GM18868 (cell line): ENCODE data around the gene TTC29.
A peak's percentile ranks its signal among the peaks of the same experiment; 100 is the strongest.

ENCODE experiments used
- ATAC-seq: cut with Tn5 transposase; IDR thresholded peaks from one replicate; pipeline ENCODE4 v1.9.1; 2021; ENCODE audit warnings: mild to moderate bottlenecking, moderate library complexity; ENCODE audit not compliant: unreplicated experiment

The TTC29 gene, protein sequence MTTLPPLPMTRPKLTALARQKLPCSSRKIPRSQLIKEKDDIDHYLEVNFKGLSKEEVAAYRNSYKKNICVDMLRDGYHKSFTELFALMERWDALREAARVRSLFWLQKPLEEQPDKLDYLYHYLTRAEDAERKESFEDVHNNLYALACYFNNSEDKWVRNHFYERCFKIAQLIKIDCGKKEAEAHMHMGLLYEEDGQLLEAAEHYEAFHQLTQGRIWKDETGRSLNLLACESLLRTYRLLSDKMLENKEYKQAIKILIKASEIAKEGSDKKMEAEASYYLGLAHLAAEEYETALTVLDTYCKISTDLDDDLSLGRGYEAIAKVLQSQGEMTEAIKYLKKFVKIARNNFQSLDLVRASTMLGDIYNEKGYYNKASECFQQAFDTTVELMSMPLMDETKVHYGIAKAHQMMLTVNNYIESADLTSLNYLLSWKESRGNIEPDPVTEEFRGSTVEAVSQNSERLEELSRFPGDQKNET

DNA sequence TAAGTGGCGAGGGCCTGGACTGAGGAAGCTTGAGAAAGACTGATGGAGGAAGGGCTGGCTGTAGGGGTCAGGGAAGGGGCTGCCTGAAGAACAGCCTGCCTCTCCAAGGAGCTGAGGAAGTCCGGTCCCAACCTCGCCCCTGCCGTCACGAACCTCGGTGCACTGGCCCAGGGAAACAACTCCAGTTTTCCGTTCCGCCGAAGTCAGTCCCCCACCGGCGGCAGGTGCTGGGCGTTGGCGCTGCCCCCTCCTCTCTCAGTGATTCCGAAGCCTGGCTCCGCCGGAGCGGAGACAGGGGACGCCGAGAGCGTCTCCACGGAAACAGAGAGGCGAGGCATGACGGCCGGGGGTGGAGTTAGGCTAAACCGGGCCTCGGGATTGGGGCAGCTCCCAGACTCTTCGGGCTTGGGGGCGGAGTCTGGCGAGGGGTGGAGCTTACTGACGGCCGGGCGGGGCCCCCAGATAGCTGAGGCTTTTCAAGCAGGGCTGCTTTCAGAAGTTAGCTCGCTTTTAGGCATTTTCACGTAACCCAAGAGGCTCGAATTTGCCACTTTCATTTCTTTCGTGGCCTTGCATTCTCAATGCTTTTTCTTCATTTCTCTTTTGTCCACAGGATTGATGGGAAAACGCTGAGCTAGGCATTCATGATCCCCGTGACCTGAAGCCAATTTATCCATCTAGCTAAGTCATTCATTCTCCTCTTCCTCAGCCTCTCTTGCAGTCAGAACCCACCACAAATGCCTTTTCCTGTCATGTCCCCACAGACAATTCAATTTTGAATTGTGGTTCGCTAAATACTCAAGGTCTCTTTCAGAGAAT is at the start of gene TTC29:
Gene TTC29 (minus strand): TSS at position 309 of the 819 bp plus-strand sequence. CDS start 5,969 bp downstream, outside the sequence.
- ATAC-seq = peak; percentile 100

GRCh38 chr4:146981651-146982050 is 36.0 kb upstream of the TTC29 start:
- ATAC-seq = no peak

DNA sequence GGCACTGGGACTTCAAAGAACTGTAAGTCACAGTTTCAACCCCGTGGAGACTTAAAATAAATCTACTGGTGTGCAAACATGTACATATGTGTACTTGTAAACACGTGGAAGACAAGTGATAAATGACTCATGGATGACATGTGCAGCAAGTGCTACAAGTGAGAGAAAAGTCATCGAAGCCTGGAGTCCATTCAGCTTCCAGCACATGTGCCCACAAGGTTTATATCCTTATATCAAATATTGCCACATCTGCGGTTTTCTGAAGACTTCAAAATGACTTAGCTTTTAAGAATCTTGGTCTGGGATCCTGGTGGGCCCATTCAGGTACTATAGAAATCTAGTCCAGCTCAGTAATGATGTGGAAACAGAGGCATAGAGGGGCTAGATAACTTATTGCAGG is 33.0 kb upstream of the TTC29 start:
- ATAC-seq = no peak

DNA sequence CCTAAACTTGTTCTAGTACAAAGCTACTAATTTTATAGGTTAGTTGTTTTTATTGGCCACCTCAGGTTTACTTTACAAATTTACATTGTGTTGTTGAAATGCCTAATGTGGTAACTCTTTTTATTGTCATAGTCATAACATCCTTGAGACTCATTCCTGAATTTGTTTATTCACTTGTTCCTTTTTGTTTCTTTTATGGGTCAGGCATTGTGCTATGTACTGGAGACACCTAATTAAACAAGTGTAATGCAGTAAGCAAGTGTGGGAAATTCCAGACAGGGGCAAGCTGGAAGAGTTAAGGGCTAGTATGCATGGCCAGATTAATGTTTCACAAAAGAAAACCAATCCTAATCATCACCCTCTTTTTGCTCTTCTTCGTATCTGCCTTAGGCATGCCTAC is 30.5 kb upstream of the TTC29 start:
- ATAC-seq = no peak

DNA sequence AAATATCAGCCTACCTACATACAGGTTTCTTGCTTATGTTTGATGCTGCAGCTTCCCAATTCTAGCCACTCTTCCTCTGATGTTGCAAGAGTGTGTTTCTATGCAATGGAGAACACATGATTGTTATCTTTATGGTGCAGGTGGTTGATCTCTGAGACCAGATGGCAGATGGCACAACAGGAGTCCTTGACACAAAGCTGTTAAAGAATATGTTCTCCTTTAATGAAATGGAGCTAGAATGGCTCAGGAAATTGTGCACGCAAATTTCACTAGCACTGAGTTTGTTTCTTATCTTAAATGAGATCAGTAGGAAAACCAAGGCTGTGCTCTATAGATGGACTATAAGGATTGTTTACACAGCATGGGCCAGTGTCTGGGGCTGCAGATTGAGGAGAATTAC is 29.9 kb upstream of the TTC29 start:
- ATAC-seq = no peak

DNA sequence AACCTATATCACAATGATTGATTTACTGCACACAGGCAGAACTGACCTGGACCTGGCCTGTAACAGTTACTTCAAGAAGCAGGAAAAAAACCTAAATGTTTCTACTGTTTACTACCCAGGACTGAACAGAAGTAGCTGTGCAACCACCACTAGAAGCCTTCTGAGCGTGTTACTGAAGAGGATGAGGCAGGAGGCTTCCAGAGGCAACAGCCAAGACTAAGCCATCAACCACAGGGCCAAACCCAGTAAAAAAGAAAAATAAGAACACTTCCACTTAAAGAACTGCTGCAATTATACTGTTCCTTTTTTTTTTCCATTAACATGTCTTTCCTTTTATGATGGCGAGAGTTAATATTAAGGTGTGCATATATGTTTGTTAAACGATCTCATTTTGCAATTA is 29.4 kb upstream of the TTC29 start:
- no peak for ATAC-seq

GRCh38 chr4:146972036-146972435 is 26.4 kb upstream of the TTC29 start:
- ATAC-seq = no peak

- no peak for ATAC-seq
These were observed 23.5 kb upstream of the TTC29 start for GRCh38 chr4:146969126-146969525.

- ATAC-seq = no peak
These were observed 15.0 kb upstream of the TTC29 start for GRCh38 chr4:146960634-146961033.

- ATAC-seq = no peak
These were observed 14.0 kb upstream of the TTC29 start for GRCh38 chr4:146959692-146960091.

DNA sequence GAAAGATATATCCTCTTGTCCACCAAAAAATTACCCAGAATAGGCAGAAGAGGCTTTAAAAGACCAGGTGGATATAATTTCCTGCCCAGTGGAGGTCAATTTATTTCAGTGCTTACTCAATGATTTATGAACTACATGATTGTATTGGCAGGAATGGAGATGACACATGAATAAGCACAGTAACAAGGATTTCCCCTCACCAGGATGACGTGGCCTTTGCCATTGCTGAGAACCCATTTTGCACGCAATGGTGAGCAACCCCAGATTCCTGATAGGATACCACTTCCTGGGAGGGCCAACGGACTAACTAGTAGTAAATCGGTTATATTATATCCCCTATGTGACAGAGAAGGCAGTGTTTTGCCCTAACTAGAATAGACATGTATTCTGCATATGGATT is 11.6 kb upstream of the TTC29 start:
- no peak for ATAC-seq

GRCh38 chr4:146952896-146953295 is 7.2 kb upstream of the TTC29 start:
- ATAC-seq = no peak

DNA sequence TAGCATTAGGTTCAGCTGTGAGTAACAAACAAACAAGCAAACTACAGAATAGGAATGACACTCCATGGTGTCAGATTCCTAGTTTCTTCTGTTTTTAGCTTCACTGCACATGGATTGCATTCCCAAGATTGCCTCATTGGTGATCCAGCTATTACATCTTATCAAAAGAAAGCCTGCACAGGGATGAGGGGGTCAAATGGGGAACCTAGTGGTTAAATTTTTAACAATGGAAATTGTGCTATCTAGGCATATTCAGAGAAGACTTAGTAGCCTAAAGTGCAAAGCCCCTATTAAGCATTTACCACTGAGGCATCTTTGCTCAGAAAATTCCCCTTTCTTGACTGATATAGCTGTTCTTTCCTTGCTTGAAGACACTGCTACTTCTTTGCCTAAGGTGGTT is 3.9 kb upstream of the TTC29 start:
- no peak for ATAC-seq

DNA sequence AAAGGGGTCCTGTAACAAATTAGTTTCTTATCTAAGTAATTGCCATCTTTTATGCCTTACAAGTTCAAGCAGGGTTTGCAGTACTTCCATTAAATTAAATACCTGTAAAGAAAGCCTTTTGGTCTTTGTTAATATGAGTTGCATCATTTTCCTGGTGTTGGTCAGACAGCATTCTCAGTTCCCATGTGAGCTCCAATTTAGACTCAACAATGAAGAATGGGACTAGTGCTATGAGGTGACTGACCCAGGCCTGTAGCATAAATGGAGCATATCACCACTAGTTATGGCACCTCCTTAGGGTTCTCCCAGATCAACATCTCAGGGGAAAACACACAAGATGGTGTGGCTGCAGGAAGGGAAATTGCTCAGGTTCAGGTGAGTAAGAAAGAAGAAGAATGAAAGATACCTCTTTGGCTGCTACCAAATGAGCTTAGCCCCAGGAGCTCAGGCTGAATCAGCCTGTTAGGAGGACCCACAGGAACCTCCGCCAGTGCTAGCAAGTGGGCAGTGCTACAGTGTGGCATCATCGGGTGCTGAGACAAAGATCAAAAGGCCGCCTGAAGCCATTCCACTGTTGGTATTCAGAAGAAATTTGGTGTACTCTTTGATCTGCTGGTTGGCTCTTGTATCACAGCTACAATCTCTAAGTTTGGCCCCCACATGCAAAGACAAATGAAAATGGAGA is 1.8 kb downstream of the TTC29 start:
- no peak for ATAC-seq

DNA sequence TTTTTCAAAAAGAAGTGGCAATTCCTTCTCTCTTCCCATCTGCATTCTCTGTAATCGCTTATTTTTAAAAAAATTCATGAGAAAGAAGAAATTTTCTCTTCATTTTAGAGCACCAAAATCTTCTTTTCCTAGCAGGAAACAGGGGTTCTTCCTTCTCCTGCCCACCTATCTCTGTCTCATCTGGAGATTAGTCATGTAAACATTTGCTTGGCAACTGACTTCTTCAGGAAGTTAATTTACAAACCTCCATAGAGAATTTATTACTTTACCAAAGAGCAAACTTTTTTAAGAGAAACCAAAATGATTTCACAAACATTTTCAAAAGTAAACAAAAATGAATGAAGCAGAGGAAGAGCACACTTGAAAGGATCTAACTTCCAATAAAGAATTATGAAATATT is 13.5 kb downstream of the TTC29 start:
- ATAC-seq = no peak

GRCh38 chr4:146930673-146931072 is 15.0 kb downstream of the TTC29 start:
- no peak for ATAC-seq

GRCh38 chr4:146927695-146928094 is 18.0 kb downstream of the TTC29 start:
- ATAC-seq = no peak

GRCh38 chr4:146916479-146917076 is 29.1 kb downstream of the TTC29 start:
- peak; percentile 70 for ATAC-seq

DNA sequence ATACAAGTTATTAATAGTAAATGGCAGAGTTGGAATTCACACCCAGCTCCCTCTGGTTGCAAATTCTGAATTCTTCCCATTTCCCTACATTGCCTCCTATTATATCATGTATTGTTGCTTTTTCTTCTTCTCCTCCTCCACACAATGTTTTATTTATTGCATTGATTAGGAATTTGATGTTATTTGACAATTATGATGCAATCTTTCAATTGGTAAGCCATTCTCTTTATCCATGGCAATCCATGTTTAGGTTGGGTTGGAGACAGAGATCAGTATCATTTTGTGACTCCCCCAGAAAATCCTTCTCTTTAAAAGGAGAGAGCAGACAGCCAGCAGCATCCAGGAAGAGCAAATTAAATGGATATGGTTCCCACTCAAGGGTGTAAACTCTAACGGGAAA is 30.5 kb downstream of the TTC29 start:
- no peak for ATAC-seq

DNA sequence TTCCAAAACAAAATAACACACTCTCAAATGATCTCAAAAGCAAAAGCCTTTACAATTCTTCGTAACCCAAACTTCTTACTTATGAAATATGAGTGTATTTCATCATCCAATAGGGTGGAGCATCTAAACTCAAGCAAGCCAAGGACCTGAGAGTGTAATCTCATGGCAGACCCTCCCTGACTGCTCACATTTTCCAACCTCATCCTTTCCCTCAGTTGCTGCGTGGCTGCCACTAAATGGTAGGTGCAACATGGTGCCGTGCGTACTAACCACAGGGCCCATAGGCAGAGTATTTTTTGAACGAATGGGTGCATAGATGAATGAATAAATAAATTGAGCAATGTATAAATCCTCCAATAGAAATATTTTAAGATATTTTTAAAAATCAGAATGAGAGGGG is 45.4 kb downstream of the TTC29 start:
- ATAC-seq = no peak

DNA sequence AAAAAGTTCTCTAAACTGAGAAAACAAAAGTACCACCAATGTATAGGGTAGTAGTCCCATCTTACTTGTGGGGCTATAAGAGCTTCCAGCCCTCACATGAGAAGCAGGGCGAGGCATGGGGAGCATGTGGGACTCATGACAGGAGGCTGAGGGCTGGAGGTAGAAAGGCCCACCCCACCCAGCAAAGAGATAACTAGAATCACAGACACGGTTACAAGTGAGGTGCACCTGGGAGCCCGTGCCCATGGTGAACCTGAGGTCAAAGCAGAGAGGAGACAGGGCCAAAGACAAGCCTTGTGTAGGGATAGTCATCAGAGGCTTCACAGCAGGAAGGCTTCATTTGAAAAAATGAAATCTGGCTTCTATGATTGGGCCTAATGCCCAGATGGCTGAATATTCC is 55.4 kb downstream of the TTC29 start:
- ATAC-seq = no peak
